ENCODE measurements around the gene ARHGAP32.

Gene ARHGAP32

DNA sequence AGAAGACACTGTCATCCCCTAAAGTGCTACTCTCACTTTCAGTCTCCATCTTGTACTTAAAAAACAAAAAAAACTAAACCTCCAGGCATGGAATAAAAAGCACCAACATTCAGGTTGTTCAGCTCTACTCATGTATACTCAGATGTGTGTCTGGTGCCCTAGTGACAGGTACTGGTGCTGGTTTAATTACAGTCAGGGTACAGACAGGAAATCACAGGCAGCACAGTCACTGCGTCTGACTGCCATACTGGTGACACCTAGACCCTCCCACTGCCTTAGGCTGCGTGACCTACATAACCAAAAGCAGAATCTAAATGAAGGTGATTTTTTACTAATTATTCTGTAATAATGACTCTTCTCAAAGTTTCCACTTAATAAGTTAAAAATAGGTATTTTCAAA, at the start of gene ARHGAP32:
ARHGAP32 (minus strand) TSS at position 176 of the 400 bp plus-strand sequence; CDS start at position 49, 127 bp downstream.
- Histone ChIP-seq H3K4me1 (ENCODE audit: control insufficient read depth, insufficient read depth, low read length) (no peaks in the 10 kb centered on the region), H3K27me3 (ENCODE audit: control insufficient read depth, insufficient read depth, low read length) (no peaks in the 10 kb centered on the region), H3K27ac (ENCODE audit: low read depth, low read length) (no peak within 1 kb of the TSS), H3K36me3 (ENCODE audit: control insufficient read depth, insufficient read depth, low read length) (no peaks in the 10 kb centered on the region), H3K9ac (ENCODE audit: low read length) (no peak within 1 kb of the TSS), H3K4me3 (ENCODE audit: low read length) (no peak within 1 kb of the TSS)

- no peaks in the 10 kb centered on the region for H3K36me3 ChIP-seq (ENCODE audit: control insufficient read depth, insufficient read depth, low read length)
- no peak overlapping the region for H3K27ac ChIP-seq (ENCODE audit: low read depth, low read length)
- no peak overlapping the region for H3K4me3 ChIP-seq (ENCODE audit: low read length)
- H3K9ac ChIP-seq (ENCODE audit: low read length), result no peak overlapping the region
- H3K4me1 ChIP-seq (ENCODE audit: control insufficient read depth, insufficient read depth, low read length), result no peaks in the 10 kb centered on the region
- no peaks in the 10 kb centered on the region for H3K27me3 ChIP-seq (ENCODE audit: control insufficient read depth, insufficient read depth, low read length)
These were observed 47.1 kb upstream of the ARHGAP32 start for GRCh38 chr11:129239207-129239606.

- Histone ChIP-seq H3K27ac (ENCODE audit: low read depth, low read length) (no peak overlapping the region), H3K27me3 (ENCODE audit: control insufficient read depth, insufficient read depth, low read length) (no peaks in the 10 kb centered on the region), H3K4me1 (ENCODE audit: control insufficient read depth, insufficient read depth, low read length) (no peaks in the 10 kb centered on the region), H3K9ac (ENCODE audit: low read length) (no peak overlapping the region), H3K4me3 (ENCODE audit: low read length) (no peak overlapping the region), H3K36me3 (ENCODE audit: control insufficient read depth, insufficient read depth, low read length) (no peaks in the 10 kb centered on the region)
These were observed 45.9 kb upstream of the ARHGAP32 start for GRCh38 chr11:129237880-129238638.

DNA sequence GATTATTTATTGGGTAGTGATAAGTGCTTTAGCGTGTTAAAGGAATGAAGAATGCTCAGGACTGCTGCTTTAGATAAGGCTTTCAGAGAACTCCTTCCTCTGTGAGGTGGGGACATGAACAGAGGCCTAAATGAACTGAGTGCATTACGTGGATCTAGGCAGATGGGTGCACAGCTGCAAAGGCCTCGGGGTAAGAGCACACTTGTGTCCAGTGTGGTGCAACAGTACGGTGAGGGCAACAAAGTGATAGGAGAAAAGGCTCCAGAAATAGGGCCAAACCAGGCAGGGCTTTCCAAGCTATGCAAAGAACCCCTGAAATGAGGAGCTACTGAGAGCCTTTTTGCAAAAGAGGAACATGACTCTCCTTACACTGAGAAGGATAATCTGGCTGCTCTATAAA, 45.3 kb upstream of the ARHGAP32 start:
- Histone ChIP-seq H3K9ac (ENCODE audit: low read length) (no peak overlapping the region), H3K4me1 (ENCODE audit: control insufficient read depth, insufficient read depth, low read length) (no peaks in the 10 kb centered on the region), H3K27me3 (ENCODE audit: control insufficient read depth, insufficient read depth, low read length) (no peaks in the 10 kb centered on the region), H3K4me3 (ENCODE audit: low read length) (no peak overlapping the region), H3K36me3 (ENCODE audit: control insufficient read depth, insufficient read depth, low read length) (no peaks in the 10 kb centered on the region), H3K27ac (ENCODE audit: low read depth, low read length) (no peak overlapping the region)

GRCh38 chr11:129236850-129237249, 44.7 kb upstream of the ARHGAP32 start:
- Histone ChIP-seq H3K27ac (ENCODE audit: low read depth, low read length) (no peak overlapping the region), H3K36me3 (ENCODE audit: control insufficient read depth, insufficient read depth, low read length) (no peaks in the 10 kb centered on the region), H3K9ac (ENCODE audit: low read length) (no peak overlapping the region), H3K4me3 (ENCODE audit: low read length) (no peak overlapping the region), H3K4me1 (ENCODE audit: control insufficient read depth, insufficient read depth, low read length) (no peaks in the 10 kb centered on the region), H3K27me3 (ENCODE audit: control insufficient read depth, insufficient read depth, low read length) (no peaks in the 10 kb centered on the region)

GRCh38 chr11:129234978-129235377, 42.9 kb upstream of the ARHGAP32 start:
- no peaks in the 10 kb centered on the region for H3K36me3 ChIP-seq (ENCODE audit: control insufficient read depth, insufficient read depth, low read length)
- no peak overlapping the region for H3K9ac ChIP-seq (ENCODE audit: low read length)
- no peak overlapping the region for H3K27ac ChIP-seq (ENCODE audit: low read depth, low read length)
- no peaks in the 10 kb centered on the region for H3K4me1 ChIP-seq (ENCODE audit: control insufficient read depth, insufficient read depth, low read length)
- H3K27me3 ChIP-seq (ENCODE audit: control insufficient read depth, insufficient read depth, low read length), result no peaks in the 10 kb centered on the region
- H3K4me3 ChIP-seq (ENCODE audit: low read length), result no peak overlapping the region

DNA sequence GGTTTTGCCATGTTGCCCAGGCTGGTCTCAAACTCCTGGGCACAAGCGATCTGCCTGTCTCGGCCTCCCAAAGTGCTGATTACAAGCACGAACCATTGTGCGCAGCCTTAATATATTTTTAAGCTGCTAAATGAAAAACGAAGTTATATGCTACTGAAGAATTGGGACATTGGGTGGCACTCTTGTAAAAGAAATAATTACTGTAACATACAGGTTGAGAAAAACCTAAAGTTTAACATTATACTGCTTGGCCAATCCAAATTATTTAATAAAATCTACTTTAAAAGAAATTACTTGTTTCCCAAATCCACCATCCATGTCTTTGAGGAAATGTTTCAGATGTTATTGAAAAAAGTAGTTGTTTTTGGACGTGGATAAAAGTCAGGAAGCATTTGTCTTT, 37.9 kb upstream of the ARHGAP32 start:
- H3K27ac ChIP-seq (ENCODE audit: low read depth, low read length), result no peak overlapping the region
- H3K27me3 ChIP-seq (ENCODE audit: control insufficient read depth, insufficient read depth, low read length), result no peaks in the 10 kb centered on the region
- H3K4me3 ChIP-seq (ENCODE audit: low read length), result no peak overlapping the region
- H3K36me3 ChIP-seq (ENCODE audit: control insufficient read depth, insufficient read depth, low read length), result no peaks in the 10 kb centered on the region
- H3K9ac ChIP-seq (ENCODE audit: low read length), result no peak overlapping the region
- no peaks in the 10 kb centered on the region for H3K4me1 ChIP-seq (ENCODE audit: control insufficient read depth, insufficient read depth, low read length)

DNA sequence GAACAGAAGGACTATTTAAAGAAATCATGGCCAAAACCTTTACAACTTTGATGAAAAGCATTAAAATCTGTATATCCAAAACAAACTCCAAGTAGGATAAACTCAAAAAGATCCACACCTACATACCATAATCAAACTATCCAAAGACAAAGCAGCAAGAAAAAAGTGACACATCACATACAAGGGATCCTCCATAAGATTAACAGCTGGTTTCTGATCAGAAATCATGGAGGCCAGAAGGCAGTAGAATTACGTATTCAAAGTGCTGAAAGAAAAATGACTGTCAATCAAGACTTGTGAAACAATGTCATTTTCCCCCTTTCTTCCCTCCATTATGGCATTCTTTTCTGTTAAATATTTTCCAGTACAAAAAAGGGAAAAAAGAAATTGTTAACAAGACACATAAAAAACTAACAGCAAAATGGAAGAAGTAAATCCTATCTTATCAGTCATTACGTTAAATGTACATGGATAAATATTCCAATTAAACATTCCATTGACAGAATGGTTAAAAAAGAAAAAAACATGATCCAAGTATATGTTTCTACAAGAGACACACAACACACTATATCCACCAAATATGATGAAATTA, 34.2 kb upstream of the ARHGAP32 start:
- Histone ChIP-seq H3K27me3 (ENCODE audit: control insufficient read depth, insufficient read depth, low read length) (no peaks in the 10 kb centered on the region), H3K4me3 (ENCODE audit: low read length) (no peak overlapping the region), H3K4me1 (ENCODE audit: control insufficient read depth, insufficient read depth, low read length) (peaks cover 3% of the 10 kb centered on the region), H3K27ac (ENCODE audit: low read depth, low read length) (no peak overlapping the region), H3K9ac (ENCODE audit: low read length) (no peak overlapping the region), H3K36me3 (ENCODE audit: control insufficient read depth, insufficient read depth, low read length) (no peaks in the 10 kb centered on the region)

GRCh38 chr11:129225190-129225589, 33.1 kb upstream of the ARHGAP32 start:
- Histone ChIP-seq H3K9ac (ENCODE audit: low read length) (no peak overlapping the region), H3K4me3 (ENCODE audit: low read length) (no peak overlapping the region), H3K36me3 (ENCODE audit: control insufficient read depth, insufficient read depth, low read length) (no peaks in the 10 kb centered on the region), H3K27me3 (ENCODE audit: control insufficient read depth, insufficient read depth, low read length) (no peaks in the 10 kb centered on the region), H3K27ac (ENCODE audit: low read depth, low read length) (no peak overlapping the region), H3K4me1 (ENCODE audit: control insufficient read depth, insufficient read depth, low read length) (peaks cover 3% of the 10 kb centered on the region)

- Histone ChIP-seq H3K36me3 (ENCODE audit: control insufficient read depth, insufficient read depth, low read length) (no peaks in the 10 kb centered on the region), H3K27ac (ENCODE audit: low read depth, low read length) (no peak overlapping the region), H3K4me3 (ENCODE audit: low read length) (no peak overlapping the region), H3K9ac (ENCODE audit: low read length) (no peak overlapping the region), H3K27me3 (ENCODE audit: control insufficient read depth, insufficient read depth, low read length) (no peaks in the 10 kb centered on the region), H3K4me1 (ENCODE audit: control insufficient read depth, insufficient read depth, low read length) (peaks cover 3% of the 10 kb centered on the region)
These were observed 32.4 kb upstream of the ARHGAP32 start for GRCh38 chr11:129224538-129224937.

DNA sequence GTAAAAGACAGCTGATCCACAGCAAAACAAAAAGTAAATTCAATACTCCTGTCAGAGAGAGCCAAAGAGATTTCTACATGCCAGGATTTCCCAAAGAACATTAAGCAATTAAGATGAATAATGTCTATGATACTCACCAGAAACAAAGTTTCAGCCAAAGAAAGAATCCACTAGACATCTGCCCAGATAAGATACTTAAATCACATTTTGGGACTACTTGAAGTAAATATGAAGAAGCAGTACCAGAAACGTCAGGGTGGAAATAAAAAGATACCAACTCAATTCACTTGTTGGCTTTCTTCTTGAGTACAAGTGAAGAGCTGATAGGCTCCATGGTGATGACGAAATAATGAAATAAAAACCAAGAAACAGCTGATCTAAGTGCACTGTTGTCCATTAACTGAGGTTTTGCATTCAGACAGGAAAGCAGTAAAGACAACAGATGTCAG, 31.6 kb upstream of the ARHGAP32 start:
- no peaks in the 10 kb centered on the region for H3K36me3 ChIP-seq (ENCODE audit: control insufficient read depth, insufficient read depth, low read length)
- no peak overlapping the region for H3K27ac ChIP-seq (ENCODE audit: low read depth, low read length)
- H3K27me3 ChIP-seq (ENCODE audit: control insufficient read depth, insufficient read depth, low read length), result no peaks in the 10 kb centered on the region
- no peak overlapping the region for H3K9ac ChIP-seq (ENCODE audit: low read length)
- peaks cover 3% of the 10 kb centered on the region for H3K4me1 ChIP-seq (ENCODE audit: control insufficient read depth, insufficient read depth, low read length)
- no peak overlapping the region for H3K4me3 ChIP-seq (ENCODE audit: low read length)

- H3K36me3 ChIP-seq (ENCODE audit: control insufficient read depth, insufficient read depth, low read length), result no peaks in the 10 kb centered on the region
- H3K9ac ChIP-seq (ENCODE audit: low read length), result no peak overlapping the region
- H3K27me3 ChIP-seq (ENCODE audit: control insufficient read depth, insufficient read depth, low read length), result no peaks in the 10 kb centered on the region
- H3K4me3 ChIP-seq (ENCODE audit: low read length), result no peak overlapping the region
- no peak overlapping the region for H3K27ac ChIP-seq (ENCODE audit: low read depth, low read length)
- peaks cover 3% of the 10 kb centered on the region for H3K4me1 ChIP-seq (ENCODE audit: control insufficient read depth, insufficient read depth, low read length)
These were observed 31.1 kb upstream of the ARHGAP32 start for GRCh38 chr11:129223260-129223659.

GRCh38 chr11:129222158-129222557, 30.0 kb upstream of the ARHGAP32 start:
- Histone ChIP-seq H3K36me3 (ENCODE audit: control insufficient read depth, insufficient read depth, low read length) (no peaks in the 10 kb centered on the region), H3K4me1 (ENCODE audit: control insufficient read depth, insufficient read depth, low read length) (peaks cover 3% of the 10 kb centered on the region), H3K9ac (ENCODE audit: low read length) (no peak overlapping the region), H3K27ac (ENCODE audit: low read depth, low read length) (no peak overlapping the region), H3K27me3 (ENCODE audit: control insufficient read depth, insufficient read depth, low read length) (no peaks in the 10 kb centered on the region), H3K4me3 (ENCODE audit: low read length) (no peak overlapping the region)

All from rectal smooth muscle tissue (tissue), 1 donor.